Testis (tissue), 2 donors: ENCODE measurements around the gene DUSP22.

Experiments used
- POLR2A ChIP-seq: fragments of 450-650 bp; IDR thresholded peaks from one replicate; pipeline ENCODE4 v1.6.1; 2017; ENCODE audit warnings: antibody characterized with exemption, mild to moderate bottlenecking, moderate library complexity
- TF ChIP-seq, protein P1 (sequence below), 3 experiments: fragments of 450-650 bp in 2 of 3; fragments of 200-600 bp in 1 of 3; sonication (generic) in 1 of 3; IDR thresholded peaks; one replicate each; pipeline ENCODE4 v1.5.1; 2016 to 2019; ENCODE audit warnings: antibody characterized with exemption in 3 of 3, mild to moderate bottlenecking in 2 of 3, moderate library complexity in 1 of 3

DNA sequence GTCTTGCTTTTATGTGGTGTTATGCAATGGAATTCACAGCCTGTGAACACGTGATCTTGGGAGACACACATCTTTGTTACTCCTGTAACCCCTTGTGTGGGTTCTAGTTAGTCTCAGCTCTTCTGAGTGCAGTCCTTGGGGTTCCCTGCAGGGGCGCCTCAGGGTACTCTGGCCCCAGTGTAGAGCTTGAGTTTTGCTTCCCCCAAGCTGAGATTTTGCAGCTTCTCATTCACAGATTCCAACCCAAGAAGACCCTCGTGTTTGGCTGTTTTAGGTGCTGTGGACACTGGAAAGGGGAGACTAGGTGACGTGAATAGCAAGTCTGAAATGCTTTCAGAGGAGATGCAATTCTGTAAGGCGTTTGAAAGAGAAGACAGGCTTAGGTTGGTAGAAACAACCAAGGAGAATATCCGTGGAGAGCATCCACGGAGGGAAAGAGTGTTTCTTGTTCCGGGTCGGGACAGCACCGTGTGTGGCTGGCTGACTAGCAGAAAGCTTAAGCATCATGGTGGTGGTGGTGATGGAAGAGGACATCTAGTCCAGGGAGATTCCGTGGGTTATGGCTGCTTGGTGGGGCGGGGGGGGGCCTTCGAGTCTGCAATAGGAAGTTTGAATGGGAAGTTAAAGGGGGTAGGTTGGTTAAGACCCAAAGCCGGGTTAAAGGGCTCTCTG, 30.1 kb downstream of the DUSP22 start:
- TF ChIP-seq POLR2A, result no peak
- TF ChIP-seq, protein P1, sequence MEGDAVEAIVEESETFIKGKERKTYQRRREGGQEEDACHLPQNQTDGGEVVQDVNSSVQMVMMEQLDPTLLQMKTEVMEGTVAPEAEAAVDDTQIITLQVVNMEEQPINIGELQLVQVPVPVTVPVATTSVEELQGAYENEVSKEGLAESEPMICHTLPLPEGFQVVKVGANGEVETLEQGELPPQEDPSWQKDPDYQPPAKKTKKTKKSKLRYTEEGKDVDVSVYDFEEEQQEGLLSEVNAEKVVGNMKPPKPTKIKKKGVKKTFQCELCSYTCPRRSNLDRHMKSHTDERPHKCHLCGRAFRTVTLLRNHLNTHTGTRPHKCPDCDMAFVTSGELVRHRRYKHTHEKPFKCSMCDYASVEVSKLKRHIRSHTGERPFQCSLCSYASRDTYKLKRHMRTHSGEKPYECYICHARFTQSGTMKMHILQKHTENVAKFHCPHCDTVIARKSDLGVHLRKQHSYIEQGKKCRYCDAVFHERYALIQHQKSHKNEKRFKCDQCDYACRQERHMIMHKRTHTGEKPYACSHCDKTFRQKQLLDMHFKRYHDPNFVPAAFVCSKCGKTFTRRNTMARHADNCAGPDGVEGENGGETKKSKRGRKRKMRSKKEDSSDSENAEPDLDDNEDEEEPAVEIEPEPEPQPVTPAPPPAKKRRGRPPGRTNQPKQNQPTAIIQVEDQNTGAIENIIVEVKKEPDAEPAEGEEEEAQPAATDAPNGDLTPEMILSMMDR (IDR thresholded peaks at IDR 0.05), result no peak
